HG02970 (cell line): Measurements from ENCODE around the gene PLCB3.

Experiments
- ATAC-seq: cut with Tn5 transposase; IDR thresholded peaks from one replicate; pipeline ENCODE4 v1.9.1; 2021; ENCODE audit warnings: mild to moderate bottlenecking, moderate library complexity, moderate number of reproducible peaks; ENCODE audit not compliant: unreplicated experiment, low FRiP score

The PLCB3 gene

DNA sequence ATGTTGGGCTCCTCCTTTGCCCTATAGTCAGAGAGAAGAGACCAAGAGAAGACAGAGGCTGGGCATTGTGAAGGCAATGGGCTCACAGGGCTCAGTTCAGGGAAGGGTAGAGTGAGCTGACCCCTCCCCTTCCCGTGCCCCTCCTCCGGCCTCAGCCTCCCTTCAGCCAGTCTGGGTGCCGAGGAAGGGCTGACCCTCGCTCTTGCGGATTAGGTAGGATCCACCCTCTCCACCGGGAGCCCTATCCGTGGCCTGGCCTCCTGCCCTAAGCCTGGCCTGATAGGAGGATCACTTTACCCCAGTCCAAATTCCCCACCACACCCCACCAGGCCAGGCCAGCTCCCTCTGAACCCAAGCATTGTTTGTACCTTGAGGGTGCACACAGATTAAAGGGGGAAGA, 2.8 kb upstream of the PLCB3 start:
- ATAC-seq: no peak

GRCh38 chr11:64249038-64249437, 2.3 kb upstream of the PLCB3 start:
- ATAC-seq: no peak

DNA sequence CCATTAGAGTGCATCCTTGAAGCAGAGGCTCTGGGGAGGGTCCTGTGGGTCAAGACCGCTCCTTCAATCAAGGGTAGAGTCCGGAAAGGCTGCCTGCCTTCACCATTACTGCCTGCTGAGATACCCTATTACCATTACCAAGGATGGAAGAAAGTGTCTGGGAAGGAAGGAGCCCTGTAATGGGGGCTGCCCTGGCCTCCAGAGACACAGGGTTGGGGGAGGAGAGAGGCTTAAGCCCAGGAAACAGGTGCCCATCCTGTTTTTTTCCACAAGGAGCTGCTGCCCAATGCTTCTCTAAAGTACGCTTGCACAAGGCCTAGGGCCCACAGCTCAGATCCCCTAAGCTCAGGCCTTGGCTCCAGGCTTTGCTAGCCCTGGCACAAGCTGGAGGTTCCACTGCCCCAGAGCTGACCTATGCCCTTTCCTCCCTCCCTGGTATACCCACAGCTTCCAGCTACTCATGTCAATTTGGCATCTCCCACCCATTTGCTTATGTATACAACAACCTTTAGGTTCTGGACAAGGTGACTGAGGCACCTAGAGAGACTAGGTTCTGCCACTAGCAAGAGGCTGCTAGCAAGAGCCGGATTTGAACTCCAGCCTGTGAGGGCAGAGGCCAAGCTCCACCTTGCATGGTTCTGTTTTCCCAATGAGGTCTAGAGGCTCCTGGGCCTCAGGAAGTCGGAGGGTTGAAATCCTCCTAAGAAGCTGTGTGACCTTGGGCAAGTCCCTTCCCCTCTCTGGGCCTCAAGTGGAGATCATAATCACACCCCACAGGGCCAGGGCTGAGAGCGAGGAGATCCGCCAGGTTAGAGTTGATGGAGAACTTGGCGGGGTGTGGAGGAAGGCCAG, 1.5 kb upstream of the PLCB3 start:
- ATAC-seq: no peak

- ATAC-seq: no peak
These were observed 815 bp upstream of the PLCB3 start for GRCh38 chr11:64250415-64251015.

DNA sequence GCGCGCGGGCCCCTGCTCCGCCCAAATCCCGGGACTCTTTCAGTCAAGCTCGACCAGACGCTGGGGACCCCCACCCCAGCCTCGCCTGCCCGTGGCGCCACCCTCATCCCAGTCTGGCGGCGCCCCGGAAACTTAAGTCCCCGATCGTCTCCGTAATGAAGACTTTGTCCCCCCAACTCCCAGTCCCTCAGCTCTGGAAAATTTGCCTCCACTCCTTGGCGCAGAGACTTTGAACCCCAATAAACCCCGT, 348 bp downstream of the PLCB3 start:
- no peak for ATAC-seq

DNA sequence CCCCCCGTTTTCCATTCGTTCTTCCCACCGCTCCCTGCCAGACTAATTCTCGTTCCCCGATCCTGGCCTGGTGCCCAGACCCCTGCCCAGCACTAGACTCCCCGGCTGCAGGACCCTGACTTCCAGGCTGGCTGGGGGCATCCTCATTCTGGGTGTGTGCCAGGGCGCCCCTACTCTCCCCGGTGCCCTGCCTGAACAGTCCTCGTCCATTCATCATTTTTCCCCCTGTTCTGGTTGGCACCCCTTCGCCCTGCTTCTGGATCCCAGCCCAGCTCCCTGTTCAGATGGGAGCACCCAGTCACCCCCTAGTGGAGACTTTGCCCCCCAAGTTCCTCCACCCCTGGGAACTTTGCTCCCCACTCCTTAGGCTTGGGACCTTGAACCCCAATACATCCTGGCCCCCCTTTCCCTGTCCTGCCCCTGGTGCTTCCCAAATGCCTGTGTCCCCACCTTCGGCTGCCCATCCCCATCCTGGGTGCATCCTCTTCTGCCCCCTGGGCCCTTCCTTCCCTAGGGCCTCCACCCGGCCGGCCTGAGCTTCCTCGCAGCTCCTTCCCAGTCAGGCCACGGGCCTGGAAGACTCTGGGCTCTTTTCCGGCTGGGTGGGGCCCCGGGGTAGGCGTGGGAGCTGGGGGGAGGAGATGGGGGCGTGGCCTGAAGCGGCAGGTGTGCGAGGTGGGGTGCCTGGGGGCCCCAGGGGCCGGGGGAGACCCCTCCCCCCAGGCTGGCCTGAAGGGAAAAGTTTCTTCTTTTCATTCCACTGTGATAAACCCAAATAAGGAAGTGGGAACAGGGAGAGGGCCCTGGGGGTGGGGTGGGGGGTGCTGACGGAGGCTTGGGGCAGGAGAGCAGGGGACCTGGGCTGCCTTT, 908 bp downstream of the PLCB3 start:
- no peak for ATAC-seq

DNA sequence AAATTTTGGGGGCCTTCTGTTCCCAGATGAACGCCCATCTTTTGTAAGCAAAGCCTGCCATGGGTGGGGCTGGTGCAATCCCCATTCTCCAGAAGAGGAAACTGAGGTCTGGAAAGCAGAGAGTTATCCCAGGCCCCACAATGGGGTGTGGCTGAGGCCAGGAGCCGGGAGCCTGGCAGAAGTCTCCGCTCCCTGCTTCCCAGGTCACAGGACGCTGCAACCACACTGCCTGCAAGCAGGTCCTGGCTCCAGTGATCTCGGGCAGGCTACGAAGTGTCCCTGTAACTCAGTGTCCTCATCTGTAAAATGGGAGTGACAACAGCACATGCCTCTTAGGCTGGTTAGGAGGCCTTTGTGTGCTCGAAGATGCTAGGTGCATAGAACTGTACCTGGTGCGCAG, 1.7 kb downstream of the PLCB3 start:
- ATAC-seq: no peak

DNA sequence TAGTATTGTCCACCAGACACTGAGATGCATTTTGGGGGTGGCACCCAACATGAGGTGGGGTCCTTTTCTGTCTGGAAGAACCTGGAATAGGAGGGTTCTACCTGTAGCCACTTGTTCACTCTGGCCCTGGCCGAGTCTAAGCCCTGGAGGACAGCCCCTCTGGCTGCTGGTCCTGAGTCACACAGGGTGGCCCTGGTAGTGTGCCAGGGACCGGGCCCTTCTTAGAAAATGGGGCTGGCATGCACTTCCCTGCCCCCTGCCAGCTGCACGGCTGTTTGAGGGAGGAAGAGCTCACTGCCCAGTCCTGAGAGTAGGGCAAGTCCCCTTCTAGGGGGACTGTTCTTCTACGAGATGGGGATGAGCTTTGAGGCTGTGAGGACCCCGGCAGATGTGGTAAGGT, 2.2 kb downstream of the PLCB3 start:
- no peak for ATAC-seq

GRCh38 chr11:64254326-64254725, 3.0 kb downstream of the PLCB3 start:
- ATAC-seq: no peak

- ATAC-seq: no peak
These were observed 4.1 kb downstream of the PLCB3 start for GRCh38 chr11:64255135-64256128.

GRCh38 chr11:64256300-64256699, 5.0 kb downstream of the PLCB3 start:
- no peak for ATAC-seq

- ATAC-seq: no peak
These were observed 7.0 kb downstream of the PLCB3 start for GRCh38 chr11:64258356-64258755.

GRCh38 chr11:64258946-64259532, 7.7 kb downstream of the PLCB3 start:
- ATAC-seq: no peak

DNA sequence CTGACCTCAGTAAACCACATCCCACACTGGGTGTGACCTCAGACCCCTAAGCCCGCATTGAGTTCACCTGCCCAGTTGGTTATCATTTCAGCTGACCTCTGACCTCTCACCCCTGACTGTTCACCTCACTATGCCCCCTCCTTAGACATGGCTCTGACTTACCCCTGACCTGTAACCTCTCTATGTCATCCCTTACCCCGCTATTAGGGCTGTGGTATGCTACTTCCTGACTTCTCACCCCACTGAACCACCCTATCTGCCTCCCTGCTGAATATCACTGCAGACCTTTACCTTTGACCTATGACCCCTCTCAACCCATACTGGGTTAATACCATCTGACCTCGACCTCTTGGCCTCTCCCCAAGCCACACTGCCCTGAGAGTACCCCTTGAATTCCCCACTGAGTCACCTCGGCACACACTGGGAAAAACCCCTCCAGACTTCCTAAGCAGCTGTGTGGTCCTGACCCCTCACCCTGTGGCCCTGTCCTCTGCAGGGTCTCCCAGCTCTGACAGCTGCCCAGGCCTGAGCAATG, 8.3 kb downstream of the PLCB3 start:
- ATAC-seq: no peak

DNA sequence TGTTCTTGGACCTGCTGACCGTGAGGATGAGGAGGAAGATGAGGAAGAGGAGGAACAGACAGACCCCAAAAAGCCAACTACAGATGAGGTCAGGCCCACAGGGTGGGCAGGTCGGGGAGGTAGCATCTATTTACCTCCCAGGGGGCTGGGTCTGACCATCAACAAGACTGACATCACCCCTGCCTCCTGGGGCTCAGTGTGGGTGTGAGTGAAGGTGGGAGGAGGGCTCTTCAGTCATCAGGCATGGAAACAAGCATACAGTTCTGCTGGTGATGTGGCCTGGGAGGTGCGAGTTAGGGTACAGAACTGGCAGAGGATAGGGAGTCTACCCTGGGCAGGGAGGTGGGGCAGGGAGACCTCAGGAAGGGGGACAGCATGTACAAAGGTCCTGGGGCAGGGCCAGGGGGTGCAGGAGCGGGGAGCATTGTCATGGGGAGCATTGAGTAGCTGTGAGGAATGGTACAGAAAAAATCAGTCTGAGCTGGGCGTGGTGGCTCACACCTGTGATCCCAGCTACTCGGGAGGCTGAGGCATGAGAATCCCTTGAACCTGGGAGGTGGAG, 8.9 kb downstream of the PLCB3 start:
- no peak for ATAC-seq

- ATAC-seq: no peak
These were observed 10.3 kb downstream of the PLCB3 start for GRCh38 chr11:64261556-64262080.

DNA sequence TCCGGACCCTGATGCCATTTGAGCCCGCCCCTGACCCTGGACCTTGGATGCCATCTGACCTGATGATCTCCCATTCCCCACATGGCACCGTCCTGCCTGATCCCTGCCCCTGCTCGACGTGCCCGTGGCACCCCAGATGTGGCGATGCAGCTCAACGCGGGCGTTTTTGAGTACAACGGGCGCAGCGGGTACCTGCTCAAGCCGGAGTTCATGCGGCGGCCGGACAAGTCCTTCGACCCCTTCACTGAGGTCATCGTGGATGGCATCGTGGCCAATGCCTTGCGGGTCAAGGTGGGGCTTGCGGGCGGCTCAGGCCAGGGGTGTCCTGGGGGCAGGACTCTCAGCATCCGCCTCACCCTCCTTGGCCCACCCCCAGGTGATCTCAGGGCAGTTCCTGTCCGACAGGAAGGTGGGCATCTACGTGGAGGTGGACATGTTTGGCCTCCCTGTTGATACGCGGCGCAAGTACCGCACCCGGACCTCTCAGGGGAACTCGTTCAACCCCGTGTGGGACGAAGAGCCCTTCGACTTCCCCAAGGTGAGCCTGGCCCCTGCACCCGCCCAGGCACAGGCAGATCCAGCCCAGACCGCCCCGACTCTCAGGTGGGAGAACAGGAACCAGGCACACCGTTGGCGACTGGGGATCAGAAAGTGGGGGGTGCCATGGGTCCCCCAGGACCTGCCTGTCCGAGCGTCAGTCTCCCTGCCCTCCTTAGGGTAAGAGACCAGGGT, 11.1 kb downstream of the PLCB3 start:
- ATAC-seq: no peak
